ENCODE measurements around the gene CEP164.

DNA sequence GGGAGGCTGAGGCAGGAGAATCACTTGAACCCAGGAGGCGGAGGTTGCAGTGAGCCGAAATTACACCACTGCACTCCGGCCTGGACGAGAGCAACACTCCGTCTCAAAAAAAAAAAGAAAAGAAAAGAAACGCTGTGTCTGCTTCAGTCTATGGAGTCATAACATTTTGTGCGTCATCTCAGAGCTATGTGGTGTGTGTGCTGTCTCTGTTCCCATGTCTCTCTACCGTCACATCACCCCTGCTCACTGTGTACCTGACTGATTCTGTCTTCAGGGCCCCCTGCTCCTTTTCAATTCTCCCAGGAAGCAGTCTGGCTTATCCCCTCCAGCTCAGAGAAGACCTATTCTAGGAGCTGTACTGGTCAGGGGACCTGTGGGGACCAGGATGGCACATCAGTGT, 29.5 kb upstream of the CEP164 start:
- TF ChIP-seq, protein P1, sequence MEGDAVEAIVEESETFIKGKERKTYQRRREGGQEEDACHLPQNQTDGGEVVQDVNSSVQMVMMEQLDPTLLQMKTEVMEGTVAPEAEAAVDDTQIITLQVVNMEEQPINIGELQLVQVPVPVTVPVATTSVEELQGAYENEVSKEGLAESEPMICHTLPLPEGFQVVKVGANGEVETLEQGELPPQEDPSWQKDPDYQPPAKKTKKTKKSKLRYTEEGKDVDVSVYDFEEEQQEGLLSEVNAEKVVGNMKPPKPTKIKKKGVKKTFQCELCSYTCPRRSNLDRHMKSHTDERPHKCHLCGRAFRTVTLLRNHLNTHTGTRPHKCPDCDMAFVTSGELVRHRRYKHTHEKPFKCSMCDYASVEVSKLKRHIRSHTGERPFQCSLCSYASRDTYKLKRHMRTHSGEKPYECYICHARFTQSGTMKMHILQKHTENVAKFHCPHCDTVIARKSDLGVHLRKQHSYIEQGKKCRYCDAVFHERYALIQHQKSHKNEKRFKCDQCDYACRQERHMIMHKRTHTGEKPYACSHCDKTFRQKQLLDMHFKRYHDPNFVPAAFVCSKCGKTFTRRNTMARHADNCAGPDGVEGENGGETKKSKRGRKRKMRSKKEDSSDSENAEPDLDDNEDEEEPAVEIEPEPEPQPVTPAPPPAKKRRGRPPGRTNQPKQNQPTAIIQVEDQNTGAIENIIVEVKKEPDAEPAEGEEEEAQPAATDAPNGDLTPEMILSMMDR (IDR thresholded peaks at IDR 0.05): no peak
- no peak for TF ChIP-seq POLR2A (IDR thresholded peaks at IDR 0.05)

All from thyroid gland (tissue), 4 donors.